Measurements from ENCODE around the gene CFAP92. TPM values are rescaled to one million over a fixed set of nuclear protein-coding genes. Genes with fewer than 3 reads are reported as not detected.

Gene CFAP92
- total RNA-seq, 1 donor from 2014 or later = 0.52 TPM

DNA sequence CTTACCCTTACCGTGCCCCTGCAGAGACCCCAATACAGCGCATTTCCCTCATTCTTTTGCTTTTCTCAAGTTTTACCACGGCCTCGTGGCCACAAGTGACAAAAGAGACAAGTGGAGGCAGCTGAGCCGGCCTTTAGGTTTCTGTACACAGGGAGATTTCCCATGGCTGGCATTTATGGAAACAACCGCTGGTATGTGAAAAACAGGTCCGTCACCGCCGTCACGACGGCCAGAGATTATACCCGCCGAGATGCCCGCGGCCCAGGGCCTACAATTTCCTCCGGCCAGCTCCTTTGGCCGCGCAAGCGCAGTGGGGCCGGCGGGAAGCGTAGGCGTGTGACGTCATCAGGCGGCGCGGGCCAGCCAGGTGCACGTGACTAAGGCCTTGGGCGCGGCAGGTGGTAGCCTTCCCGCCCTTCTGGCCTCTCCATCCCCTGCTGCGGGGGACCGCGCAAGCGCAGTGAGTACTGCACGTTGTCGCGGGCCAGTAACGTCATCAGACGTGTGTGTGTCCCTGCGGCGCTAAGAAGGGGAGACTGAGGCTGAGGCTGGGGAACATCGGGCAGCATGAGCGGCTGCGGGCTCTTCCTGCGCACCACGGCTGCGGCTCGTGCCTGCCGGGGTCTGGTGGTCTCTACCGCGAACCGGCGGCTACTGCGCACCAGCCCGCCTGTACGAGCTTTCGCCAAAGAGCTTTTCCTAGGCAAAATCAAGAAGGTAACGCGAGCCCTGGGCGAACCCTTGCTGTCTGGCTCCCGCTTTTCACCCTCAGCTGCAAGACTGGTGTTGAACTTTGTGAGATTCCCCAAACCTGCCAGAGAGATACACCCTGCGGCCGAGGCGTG, 114.5 kb downstream of the CFAP92 start, which contains the start of gene ACAD9:
Gene ACAD9 (plus strand): TSS at position 496 of the 845 bp plus-strand sequence. CDS start 72 bp downstream, at position 568.
- peak within 1 kb of the TSS; percentile 98 for H3K27ac ChIP-seq (ENCODE audit: low read depth, low read length)
- Mint-ChIP-seq H3K4me3 (ENCODE audit: unreplicated experiment) (peak within 1 kb of the TSS; percentile 89), H3K27ac (ENCODE audit: unreplicated experiment) (peak within 1 kb of the TSS; percentile 99), H3K27me3 (ENCODE audit: low read depth, unreplicated experiment) (peaks cover 6% of the 10 kb centered on the region), H3K4me1 (ENCODE audit: low read depth, unreplicated experiment) (peaks cover 17% of the 10 kb centered on the region), H3K9me3 (ENCODE audit: unreplicated experiment) (no peaks in the 10 kb centered on the region), H3K36me3 (ENCODE audit: low read depth, unreplicated experiment) (peaks cover 4% of the 10 kb centered on the region)
- no peaks in the 10 kb centered on the region for H3K9me3 ChIP-seq (ENCODE audit: insufficient read depth, low read depth, low read length)
- peaks cover 24% of the 10 kb centered on the region for H4K20me1 ChIP-seq (ENCODE audit: insufficient read depth, low read length)
- H3K9ac ChIP-seq (ENCODE audit: low read length) = peak within 1 kb of the TSS; percentile 94
- TF ChIP-seq, protein P1, sequence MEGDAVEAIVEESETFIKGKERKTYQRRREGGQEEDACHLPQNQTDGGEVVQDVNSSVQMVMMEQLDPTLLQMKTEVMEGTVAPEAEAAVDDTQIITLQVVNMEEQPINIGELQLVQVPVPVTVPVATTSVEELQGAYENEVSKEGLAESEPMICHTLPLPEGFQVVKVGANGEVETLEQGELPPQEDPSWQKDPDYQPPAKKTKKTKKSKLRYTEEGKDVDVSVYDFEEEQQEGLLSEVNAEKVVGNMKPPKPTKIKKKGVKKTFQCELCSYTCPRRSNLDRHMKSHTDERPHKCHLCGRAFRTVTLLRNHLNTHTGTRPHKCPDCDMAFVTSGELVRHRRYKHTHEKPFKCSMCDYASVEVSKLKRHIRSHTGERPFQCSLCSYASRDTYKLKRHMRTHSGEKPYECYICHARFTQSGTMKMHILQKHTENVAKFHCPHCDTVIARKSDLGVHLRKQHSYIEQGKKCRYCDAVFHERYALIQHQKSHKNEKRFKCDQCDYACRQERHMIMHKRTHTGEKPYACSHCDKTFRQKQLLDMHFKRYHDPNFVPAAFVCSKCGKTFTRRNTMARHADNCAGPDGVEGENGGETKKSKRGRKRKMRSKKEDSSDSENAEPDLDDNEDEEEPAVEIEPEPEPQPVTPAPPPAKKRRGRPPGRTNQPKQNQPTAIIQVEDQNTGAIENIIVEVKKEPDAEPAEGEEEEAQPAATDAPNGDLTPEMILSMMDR (IDR thresholded peaks at IDR 0.05; ENCODE audit: insufficient read depth, low read depth, low read length) = no peak
- TF ChIP-seq EZH2 (IDR thresholded peaks at IDR 0.05; ENCODE audit: insufficient read depth, low read length) = no peak
- peak within 1 kb of the TSS; percentile 90 for H3K4me2 ChIP-seq (ENCODE audit: low read length)
- H3K4me1 ChIP-seq (ENCODE audit: insufficient read depth, low read length) = peaks cover 16% of the 10 kb centered on the region
- no peaks in the 10 kb centered on the region for H3K27me3 ChIP-seq (ENCODE audit: insufficient read depth, low read length)
- H3K4me3 ChIP-seq (ENCODE audit: insufficient read depth, low read depth, low read length) = peak within 1 kb of the TSS; percentile 81
- H3K79me2 ChIP-seq (ENCODE audit: insufficient read depth, low read length) = peaks cover 64% of the 10 kb centered on the region
- DNase-seq (ENCODE audit: low read depth) (peak; percentile 92), FAIRE-seq (peak; percentile 43)
- H3K36me3 ChIP-seq (ENCODE audit: insufficient read depth, low read length) = peaks cover 7% of the 10 kb centered on the region
- H2AFZ ChIP-seq (ENCODE audit: low read depth, low read length) = peak within 1 kb of the TSS; percentile 91

DNA sequence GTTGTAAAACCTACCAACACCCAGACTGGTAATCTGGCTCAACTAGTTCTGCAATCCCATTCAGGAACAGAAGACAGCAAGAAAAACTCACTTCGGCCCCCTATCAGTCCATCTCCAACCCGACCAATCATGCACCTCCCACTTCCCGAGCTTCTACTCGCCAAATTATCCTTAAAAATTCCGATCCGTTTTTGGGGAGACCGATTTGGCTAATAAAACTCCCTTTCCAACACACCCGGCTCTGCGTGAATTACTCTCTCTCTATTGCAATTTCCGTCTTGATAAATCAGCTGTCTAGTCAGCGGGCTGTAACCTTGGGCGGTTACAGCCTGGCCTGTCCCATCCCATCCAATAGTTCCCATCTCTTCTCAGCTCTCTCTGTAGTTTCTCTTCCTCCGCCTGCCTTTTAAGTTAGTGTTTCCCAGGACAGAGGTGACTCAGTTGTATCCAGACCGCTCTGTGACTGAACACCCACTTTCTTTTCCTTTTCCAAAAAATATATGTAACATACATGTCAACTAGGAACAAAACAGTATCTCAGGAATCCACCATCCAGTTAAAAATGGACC, 115.2 kb downstream of the CFAP92 start:
- Histone ChIP-seq H4K20me1 (ENCODE audit: insufficient read depth, low read length) (peaks cover 17% of the 10 kb centered on the region), H3K36me3 (ENCODE audit: insufficient read depth, low read length) (peaks cover 6% of the 10 kb centered on the region), H3K27ac (ENCODE audit: low read depth, low read length) (peak overlapping the region; percentile 98), H2AFZ (ENCODE audit: low read depth, low read length) (peak overlapping the region; percentile 73), H3K4me2 (ENCODE audit: low read length) (peak overlapping the region; percentile 90), H3K4me1 (ENCODE audit: insufficient read depth, low read length) (peaks cover 16% of the 10 kb centered on the region), H3K79me2 (ENCODE audit: insufficient read depth, low read length) (peaks cover 57% of the 10 kb centered on the region), H3K4me3 (ENCODE audit: insufficient read depth, low read depth, low read length) (peak overlapping the region; percentile 81), H3K9me3 (ENCODE audit: insufficient read depth, low read depth, low read length) (no peaks in the 10 kb centered on the region), H3K9ac (ENCODE audit: low read length) (peak overlapping the region; percentile 94), H3K27me3 (ENCODE audit: insufficient read depth, low read length) (peaks cover 2% of the 10 kb centered on the region)
- H3K27ac Mint-ChIP-seq (ENCODE audit: unreplicated experiment) = peak overlapping the region; percentile 99
- DNase-seq (ENCODE audit: low read depth) (peak; percentile 66), FAIRE-seq (no peak)
- no peaks in the 10 kb centered on the region for H3K36me3 Mint-ChIP-seq (ENCODE audit: low read depth, unreplicated experiment)
- H3K4me1 Mint-ChIP-seq (ENCODE audit: low read depth, unreplicated experiment) = peaks cover 17% of the 10 kb centered on the region
- no peaks in the 10 kb centered on the region for H3K9me3 Mint-ChIP-seq (ENCODE audit: unreplicated experiment)
- TF ChIP-seq, protein P1 (IDR thresholded peaks at IDR 0.05; ENCODE audit: insufficient read depth, low read depth, low read length) = no peak
- no peak for TF ChIP-seq EZH2 (IDR thresholded peaks at IDR 0.05; ENCODE audit: insufficient read depth, low read length)
- peaks cover 7% of the 10 kb centered on the region for H3K27me3 Mint-ChIP-seq (ENCODE audit: low read depth, unreplicated experiment)
- peak overlapping the region; percentile 89 for H3K4me3 Mint-ChIP-seq (ENCODE audit: unreplicated experiment)
